Measurements from ENCODE around the gene IMPA2. TPM values are rescaled to one million over a fixed set of nuclear protein-coding genes. Genes with fewer than 3 reads are reported as not detected.
A peak's percentile ranks its signal among the peaks of the same experiment; 100 is the strongest.

Gene IMPA2
- total and polyA plus RNA-seq, 8 donors: 61.0 to 263 (median 78.6) TPM

DNA sequence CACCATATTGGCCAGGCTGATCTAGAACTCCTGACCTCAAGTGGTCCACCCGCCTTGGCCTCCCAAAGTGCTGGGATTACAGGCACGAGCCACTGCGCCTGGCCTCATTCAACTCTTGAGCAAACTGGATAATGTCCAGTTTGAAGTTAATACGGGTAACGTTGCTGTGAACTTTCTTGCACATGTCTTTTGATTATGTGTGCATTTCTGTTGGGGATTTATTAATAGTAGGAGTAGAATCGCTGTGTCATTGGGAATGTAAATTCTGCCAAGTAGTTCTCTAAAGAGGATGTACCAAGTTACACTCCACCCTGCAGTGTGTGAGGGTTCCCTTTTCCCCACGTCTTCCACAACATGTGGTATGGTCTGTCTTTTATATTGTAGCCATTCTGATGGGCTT, 6.2 kb downstream of the IMPA2 start:
- H3K4me1 ChIP-seq: peaks cover 18 to 67% (median 61%) of the 10 kb centered on the region in 4 donors
- no peak overlapping the region for H3K4me3 ChIP-seq
- no peaks in the 10 kb centered on the region for H3K9me3 ChIP-seq
- WGBS, 5 donors: 47 to 66% (median 60%) methylated on average over 7 of the region's 7 CpGs
- DNase-seq: no peak
- TF ChIP-seq POLR2AphosphoS5 (IDR thresholded peaks at IDR 0.05): peak in 1 of 3 donors; percentile 6
- no peak for TF ChIP-seq EP300 (IDR thresholded peaks at IDR 0.05)
- peak overlapping the region in 2 of 5 donors; percentile 2 to 32 for H3K27ac ChIP-seq
- H3K27me3 ChIP-seq: no peaks in the 10 kb centered on the region
- intact Hi-C loops (cut with DNase I; ENCODE audit: low total_unique reads): no loop called here
- H3K36me3 ChIP-seq: no peaks in the 10 kb centered on the region

GRCh38 chr18:11989174-11989573, 7.9 kb downstream of the IMPA2 start:
- peak overlapping the region; percentile 22 to 66 (median 53) for H3K27ac ChIP-seq
- 28 to 77% (median 46%) methylated on average over 8 of the region's 8 CpGs for WGBS, 5 donors
- no peaks in the 10 kb centered on the region for H3K9me3 ChIP-seq
- peaks cover 15 to 60% (median 56%) of the 10 kb centered on the region in 4 donors for H3K4me1 ChIP-seq
- TF ChIP-seq CTCF (IDR thresholded peaks at IDR 0.05): no peak
- no peak for TF ChIP-seq EP300 (IDR thresholded peaks at IDR 0.05)
- no peak for TF ChIP-seq POLR2A (IDR thresholded peaks at IDR 0.05)
- TF ChIP-seq POLR2AphosphoS5 (IDR thresholded peaks at IDR 0.05): no peak
- no peaks in the 10 kb centered on the region for H3K36me3 ChIP-seq
- DNase-seq: peak; percentile 32 to 53
- no peak overlapping the region for H3K4me3 ChIP-seq
- intact Hi-C loops (cut with DNase I; ENCODE audit: low total_unique reads): no loop called here
- no peaks in the 10 kb centered on the region for H3K27me3 ChIP-seq

GRCh38 chr18:11989966-11990380, 8.7 kb downstream of the IMPA2 start:
- Histone ChIP-seq H3K27ac (peak overlapping the region; percentile 22 to 66 (median 53)), H3K36me3 (no peaks in the 10 kb centered on the region), H3K9me3 (no peaks in the 10 kb centered on the region), H3K4me1 (peaks cover 22 to 65% (median 63%) of the 10 kb centered on the region in 4 donors), H3K27me3 (no peaks in the 10 kb centered on the region), H3K4me3 (no peak overlapping the region)
- no peak for TF ChIP-seq CTCF (IDR thresholded peaks at IDR 0.05)
- TF ChIP-seq POLR2A (IDR thresholded peaks at IDR 0.05): no peak
- no peak for TF ChIP-seq EP300 (IDR thresholded peaks at IDR 0.05)
- TF ChIP-seq POLR2AphosphoS5 (IDR thresholded peaks at IDR 0.05): no peak
- peak; percentile 63 to 75 for DNase-seq
- WGBS, 5 donors: 36 to 55% (median 49%) methylated on average over 5 to 6 of the region's 6 CpGs
- intact Hi-C loops (cut with DNase I; ENCODE audit: low total_unique reads): loop anchor here (5.0 kb wide), 1 partner anchor 53 kb away; no protein-coding TSS in a partner anchor

DNA sequence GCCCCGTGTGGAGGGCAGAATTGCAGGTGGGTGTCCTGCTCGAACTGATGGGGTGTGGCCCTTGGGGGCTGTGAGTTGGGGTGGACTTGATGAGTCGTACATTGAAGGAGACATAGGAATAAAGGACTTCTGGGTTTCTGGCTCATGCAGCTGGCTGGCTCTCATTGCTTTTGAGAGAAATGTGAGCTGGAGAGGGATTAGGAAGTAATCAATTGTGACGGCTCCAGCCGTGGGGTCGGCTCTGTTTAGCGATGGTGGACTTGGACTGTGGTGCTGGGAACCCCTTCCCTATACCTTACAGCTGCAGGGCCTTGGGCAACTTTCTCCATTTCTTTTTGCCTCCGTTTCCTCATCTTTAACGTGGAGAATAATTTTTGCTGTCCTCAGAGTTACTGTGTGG, 9.2 kb downstream of the IMPA2 start:
- Histone ChIP-seq H3K4me3 (no peak overlapping the region), H3K36me3 (no peaks in the 10 kb centered on the region), H3K27ac (peak overlapping the region in 2 of 5 donors; percentile 62 to 66), H3K9me3 (no peaks in the 10 kb centered on the region), H3K27me3 (no peaks in the 10 kb centered on the region), H3K4me1 (peaks cover 28 to 70% (median 68%) of the 10 kb centered on the region in 4 donors)
- intact Hi-C loops (cut with DNase I; ENCODE audit: low total_unique reads): loop anchor here (5.0 kb wide), 1 partner anchor 53 kb away; no protein-coding TSS in a partner anchor
- DNase-seq: no peak
- TF ChIP-seq CTCF (IDR thresholded peaks at IDR 0.05) (no peak), EP300 (IDR thresholded peaks at IDR 0.05) (no peak), POLR2A (IDR thresholded peaks at IDR 0.05) (no peak), POLR2AphosphoS5 (IDR thresholded peaks at IDR 0.05) (no peak)
- WGBS, 5 donors: 48 to 64% (median 60%) methylated on average over 9 of the region's 9 CpGs
